ENCODE data around the gene MED12L. TPM values are rescaled to one million over a fixed set of nuclear protein-coding genes. Genes with fewer than 3 reads are reported as not detected.
"Not testable (repeated sequence)": the region's sequence is repeated elsewhere in the genome, so short reads cannot be mapped to it uniquely, and the experiment has no call there.

Gene MED12L
- total RNA-seq, 1 donor from 2014 or later, result 0.29 TPM

DNA sequence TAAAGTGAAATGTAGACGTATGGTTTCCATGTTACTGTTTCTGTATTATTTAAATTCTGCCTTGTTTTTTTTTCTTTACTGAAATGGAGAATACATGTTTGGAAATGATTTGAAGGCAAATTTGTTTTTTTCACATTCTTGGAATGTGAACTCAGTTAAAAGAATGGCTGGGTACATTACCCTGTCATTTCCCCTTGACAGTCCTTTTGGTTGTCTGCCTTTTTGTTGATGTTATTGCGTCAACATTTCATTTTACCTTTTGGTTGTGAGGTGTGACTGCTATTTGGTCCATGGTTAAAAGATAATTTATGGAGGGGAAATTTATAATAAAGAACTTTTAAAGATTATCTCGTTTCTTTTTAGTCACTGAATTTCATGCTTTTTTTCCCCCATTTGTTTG is 120.7 kb downstream of the MED12L start:
- DNase-seq (ENCODE audit: extremely low read depth, low read depth, low spot score), result no peak

GRCh38 chr3:151209654-151210053 is 124.2 kb downstream of the MED12L start:
- DNase-seq (ENCODE audit: extremely low read depth, low read depth, low spot score), result no peak

- DNase-seq (ENCODE audit: extremely low read depth, low read depth, low spot score), result no peak
These were observed 125.4 kb downstream of the MED12L start for GRCh38 chr3:151210676-151211381.

DNA sequence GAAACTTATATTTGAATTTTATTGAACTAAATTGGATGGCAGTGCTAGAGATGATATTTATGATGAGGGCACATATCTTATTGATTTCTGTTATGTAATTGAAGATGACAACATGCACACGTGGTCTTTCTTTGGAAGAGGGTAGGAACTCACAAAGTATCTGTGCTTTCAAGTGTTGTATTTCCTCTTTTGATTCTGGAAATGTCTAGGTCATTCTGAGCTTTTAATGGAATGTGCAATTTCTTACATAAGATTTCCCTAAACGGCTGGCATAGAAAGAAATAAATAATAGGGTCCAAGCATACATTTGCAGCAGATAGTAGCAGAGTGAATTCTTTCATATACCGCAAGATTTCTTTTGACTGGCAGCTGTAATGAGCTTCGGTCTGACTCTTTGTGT is 127.7 kb downstream of the MED12L start:
- no peak for DNase-seq (ENCODE audit: extremely low read depth, low read depth, low spot score)

DNA sequence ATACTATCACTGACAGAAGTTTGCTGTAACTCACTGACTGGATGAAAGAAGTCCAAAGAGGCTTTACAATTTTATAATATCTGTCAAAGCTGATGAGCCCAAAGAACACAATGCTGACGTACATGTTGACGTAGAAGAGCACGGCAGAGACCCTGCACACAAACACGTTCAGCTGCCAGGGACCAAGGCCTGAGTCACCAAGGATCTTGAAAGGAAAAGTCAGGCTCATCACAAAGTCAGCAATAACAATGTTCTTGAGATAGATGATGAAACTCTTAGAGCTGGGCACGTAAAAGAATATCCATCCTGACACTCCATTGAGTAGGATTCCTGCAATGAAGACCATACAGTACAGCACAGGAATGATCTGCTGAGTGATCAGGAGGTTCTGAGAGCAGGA is 128.4 kb downstream of the MED12L start:
- DNase-seq (ENCODE audit: extremely low read depth, low read depth, low spot score), result no peak

- no peak for DNase-seq (ENCODE audit: extremely low read depth, low read depth, low spot score)
These were observed 129.0 kb downstream of the MED12L start for GRCh38 chr3:151214459-151214858.

DNA sequence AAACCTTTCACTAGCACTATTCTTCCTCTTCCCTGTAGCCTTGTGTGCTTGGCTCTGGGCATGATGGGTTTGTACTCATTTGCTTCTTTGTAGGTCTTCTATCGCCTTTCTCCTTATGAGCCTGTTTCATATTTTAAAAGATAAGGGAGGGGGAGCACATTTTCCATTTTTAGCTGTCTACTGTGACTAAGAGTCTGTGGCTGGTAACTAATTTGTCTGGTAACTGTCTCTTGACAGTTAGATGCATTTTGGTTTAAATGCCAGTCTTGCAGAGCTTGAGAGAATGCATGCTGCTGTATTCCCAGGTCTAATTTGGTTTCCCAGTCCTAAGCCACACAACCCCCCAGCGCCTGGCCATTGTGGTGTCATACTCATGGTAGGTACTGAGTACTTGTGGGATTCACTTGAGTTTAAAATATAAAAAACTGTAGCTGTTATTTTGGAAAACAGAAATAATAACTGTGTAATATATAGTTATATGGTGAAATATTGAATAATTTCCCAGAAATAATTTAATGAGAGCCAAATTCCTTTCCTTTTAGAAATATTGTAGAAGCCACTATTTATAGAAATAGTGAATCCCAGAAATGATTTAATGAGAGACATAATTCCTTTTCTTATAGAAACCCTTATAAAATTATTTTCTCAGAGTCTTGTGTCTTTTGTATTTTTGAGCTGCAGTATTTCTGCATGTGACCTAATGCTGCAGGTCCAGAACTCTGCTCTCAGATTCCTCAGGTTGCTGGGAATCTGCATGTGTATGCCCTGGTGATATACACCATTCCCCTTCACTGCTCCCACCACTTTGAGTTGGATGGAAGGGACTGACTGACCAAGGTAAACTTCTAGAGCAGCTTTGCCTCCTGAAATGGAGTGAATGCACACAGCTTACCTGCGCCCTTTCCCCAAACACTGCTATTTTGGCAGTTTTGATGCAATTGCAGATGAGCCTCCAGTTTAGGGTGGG is 131.5 kb downstream of the MED12L start:
- DNase-seq (ENCODE audit: extremely low read depth, low read depth, low spot score), result no peak

DNA sequence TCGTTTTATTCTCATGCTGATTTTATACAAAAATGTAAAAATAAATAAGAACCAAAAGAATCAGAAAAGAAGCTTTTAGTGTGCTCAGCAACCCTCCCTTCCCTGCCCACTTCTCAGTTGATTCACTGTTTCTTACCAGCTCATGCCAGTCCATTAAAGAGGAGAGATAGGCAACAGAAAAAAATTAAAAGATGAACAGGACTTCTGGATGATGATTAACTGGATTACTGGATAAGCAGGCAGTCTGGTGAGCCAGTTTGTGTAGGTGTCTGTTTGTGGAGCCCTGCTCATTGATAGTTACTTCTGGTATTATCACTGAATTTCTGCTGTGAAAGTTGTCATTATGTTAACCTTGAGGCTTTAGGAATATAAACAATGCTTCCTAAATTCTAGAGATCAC is 132.7 kb downstream of the MED12L start:
- DNase-seq (ENCODE audit: extremely low read depth, low read depth, low spot score), result no peak

GRCh38 chr3:151219056-151219455 is 133.6 kb downstream of the MED12L start:
- no peak for DNase-seq (ENCODE audit: extremely low read depth, low read depth, low spot score)

- no peak for DNase-seq (ENCODE audit: extremely low read depth, low read depth, low spot score)
These were observed 138.9 kb downstream of the MED12L start for GRCh38 chr3:151224268-151224866.

DNA sequence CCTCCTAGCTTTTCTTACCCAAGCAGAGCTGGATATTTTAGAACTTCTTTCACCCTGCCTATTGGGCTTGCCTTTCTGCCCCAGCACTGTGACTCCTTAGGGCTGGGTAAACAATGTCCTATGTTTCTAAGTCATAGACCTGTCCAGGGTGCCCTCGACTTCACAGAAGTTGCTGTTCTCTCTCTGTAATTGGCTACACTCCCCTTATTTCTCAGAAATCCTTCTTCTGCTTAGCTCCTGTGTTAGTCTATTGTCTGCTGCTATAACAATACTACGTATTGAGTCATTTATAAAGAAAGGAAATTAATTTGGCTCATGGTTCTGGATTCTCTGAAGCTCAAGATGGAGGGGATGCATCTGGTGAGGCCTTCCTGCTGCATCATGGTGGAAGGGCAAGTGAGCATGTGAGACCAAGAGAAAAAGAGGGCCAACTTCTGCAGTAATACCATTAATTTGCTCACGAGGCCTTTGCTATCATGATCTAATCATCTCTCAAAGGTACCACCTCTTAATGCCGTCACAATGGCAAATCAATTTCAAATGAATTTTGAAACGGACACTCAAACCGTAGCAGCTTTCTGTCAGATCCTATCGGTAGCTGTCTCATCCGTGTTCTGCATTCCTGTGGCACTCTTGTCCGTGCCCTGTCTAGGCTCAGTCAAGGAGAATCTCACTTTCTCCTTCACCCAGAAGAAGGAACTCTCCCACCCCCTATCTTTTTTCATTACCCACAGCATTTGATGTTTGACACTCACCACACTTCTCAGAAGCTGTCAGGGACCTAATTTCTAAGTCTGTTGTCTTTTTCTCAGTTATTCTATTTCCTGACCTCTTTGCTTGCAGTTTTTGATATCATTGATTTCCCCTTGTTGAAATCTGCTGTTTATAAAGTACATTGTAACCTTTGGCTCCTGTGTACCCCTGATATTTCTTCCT is 139.8 kb downstream of the MED12L start:
- DNase-seq (ENCODE audit: extremely low read depth, low read depth, low spot score), result peak; percentile 31

GRCh38 chr3:151226088-151226563 is 140.7 kb downstream of the MED12L start:
- no peak for DNase-seq (ENCODE audit: extremely low read depth, low read depth, low spot score)

DNA sequence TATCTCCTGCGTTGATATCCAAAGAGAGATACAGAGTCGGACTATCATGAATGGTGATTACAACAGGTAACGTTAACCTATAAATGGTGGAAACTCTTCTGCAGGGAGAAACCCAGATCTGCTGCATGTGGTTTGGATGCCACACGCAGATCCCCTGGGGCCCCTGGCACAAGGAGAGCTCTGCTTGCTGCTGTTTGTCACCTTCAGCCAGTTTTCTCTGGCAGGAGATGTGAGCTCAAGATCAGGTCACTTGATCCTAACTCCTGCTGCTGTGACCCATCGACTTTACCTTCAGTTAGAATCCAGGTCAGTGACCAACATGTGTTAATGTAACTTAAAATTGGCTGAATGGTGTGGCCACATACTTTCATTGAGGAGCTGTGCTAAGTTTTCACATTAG is 141.4 kb downstream of the MED12L start:
- DNase-seq (ENCODE audit: extremely low read depth, low read depth, low spot score), result no peak

DNA sequence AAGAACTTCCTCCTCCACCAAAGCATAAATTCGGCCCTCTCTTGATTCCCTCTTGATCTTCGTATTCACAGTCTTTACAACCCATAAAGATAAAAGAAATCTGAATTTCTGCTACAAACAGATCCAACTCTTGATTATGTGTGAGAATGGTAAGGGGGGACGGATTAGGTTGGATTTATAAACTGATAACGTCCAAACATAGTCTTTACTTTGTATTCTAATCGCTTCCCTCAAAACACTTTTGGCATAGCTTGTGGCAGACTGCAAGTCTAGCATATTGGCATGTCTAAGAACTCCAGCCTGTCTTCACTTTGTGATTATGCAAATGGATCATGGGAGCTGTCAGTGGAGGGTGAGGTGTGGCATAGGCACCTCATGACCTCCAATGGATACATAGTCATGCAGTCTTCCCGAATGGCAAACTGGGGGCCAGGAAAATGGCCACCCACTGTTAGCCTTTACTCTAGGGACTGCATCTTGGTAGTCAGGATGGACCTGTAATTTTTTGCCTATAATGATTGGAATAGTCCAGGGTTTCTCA is 141.9 kb downstream of the MED12L start:
- no peak for DNase-seq (ENCODE audit: extremely low read depth, low read depth, low spot score)

- peak; percentile 67 for DNase-seq (ENCODE audit: extremely low read depth, low read depth, low spot score)
These were observed 142.6 kb downstream of the MED12L start for GRCh38 chr3:151227807-151228665.

DNA sequence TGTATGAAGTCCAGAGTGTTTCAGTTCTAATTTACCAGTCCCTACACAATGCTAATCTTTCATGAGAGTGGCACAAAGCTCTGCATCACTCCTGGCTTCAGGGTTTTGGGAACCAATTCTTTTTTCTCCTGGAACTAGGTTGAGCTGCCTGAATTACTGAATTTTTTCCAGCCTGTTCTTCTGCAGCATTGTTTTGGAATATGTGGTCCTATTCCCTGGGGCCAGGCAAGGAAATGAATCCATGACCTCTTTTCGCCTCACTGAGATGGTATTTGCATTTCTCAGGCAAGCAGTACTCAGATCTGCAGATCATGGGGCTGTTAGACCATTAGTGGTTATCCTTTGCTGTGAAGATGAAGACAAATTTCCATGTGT is 143.2 kb downstream of the MED12L start:
- no peak for DNase-seq (ENCODE audit: extremely low read depth, low read depth, low spot score)

DNA sequence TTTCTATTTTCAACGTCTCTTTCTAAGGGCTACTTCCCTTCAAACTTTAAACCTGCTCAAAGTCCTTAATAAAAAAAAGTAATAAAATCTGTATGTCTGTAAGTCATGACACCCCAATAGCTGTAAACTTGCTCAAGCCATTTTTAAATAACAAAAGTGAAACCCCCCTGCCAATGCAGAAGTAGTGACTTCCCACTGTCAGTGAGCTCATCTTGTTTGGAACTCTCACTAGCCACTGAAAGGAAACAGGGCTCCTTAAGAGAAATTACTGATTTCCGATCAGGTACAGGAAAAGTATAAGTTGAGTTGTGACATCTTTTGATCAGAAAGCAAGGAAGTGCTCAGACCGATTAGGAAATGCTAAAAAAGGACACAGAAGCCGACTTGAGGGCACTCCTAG is 145.2 kb downstream of the MED12L start:
- no peak for DNase-seq (ENCODE audit: extremely low read depth, low read depth, low spot score)

DNA sequence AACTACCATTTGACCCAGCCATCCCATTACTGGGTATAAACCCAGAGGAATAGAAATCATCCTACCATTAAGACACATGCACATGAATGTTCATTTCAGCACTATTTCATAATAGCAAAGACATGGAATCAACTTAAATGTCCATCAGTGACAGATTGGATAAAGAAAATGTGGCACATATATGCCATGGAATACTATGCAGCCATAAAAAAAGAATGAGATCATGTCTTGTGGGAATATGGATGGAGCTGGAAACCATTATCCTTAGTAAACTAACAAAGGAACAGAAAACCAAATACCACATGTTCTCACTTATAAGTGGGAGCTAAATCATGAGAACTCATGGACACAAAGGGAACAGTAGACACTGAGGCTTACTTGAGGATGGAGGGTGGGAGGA is 146.9 kb downstream of the MED12L start:
- not testable (repeated sequence) for DNase-seq (ENCODE audit: extremely low read depth, low read depth, low spot score)

DNA sequence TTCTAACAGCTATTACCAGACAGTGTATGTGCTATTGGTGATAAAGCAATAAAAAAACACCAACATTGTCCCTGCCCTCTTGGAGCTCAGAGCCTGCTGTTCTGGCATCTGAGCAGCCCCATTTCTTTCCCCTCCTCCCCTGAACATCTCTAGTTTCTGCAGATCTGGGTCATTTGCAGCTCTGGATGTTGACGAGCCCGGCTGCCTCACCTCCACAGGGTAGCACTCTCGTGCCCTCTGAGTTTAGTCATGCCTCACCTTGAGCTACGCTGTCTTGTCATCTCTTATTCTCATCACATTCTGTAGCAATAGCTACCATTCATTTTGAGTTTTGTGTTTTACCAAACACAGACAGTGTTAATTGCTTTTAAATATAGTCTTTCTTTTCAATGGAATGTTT is 147.5 kb downstream of the MED12L start:
- no peak for DNase-seq (ENCODE audit: extremely low read depth, low read depth, low spot score)

All from glomerular endothelial cell (primary cell).